Astrocyte of the cerebellum (primary cell): ENCODE results near the gene NXNL1.

Source experiments
- DNase-seq: peaks from one replicate; pipeline ENCODE4 v3.0.0-alpha.2; 2011; ENCODE audit warnings: low read depth
- H3K4me3 ChIP-seq: 2 replicates; pipeline ENCODE4 v1.5.1; 2011; ENCODE audit warnings: mild to moderate bottlenecking, low read depth, low read length, moderate library complexity
- in situ Hi-C: cut with HindIII; loops from 2 replicates; pipeline ENCODE4 v1.10.0; 2017; ENCODE audit warnings: low sequenced_read_pairs
- TF ChIP-seq, protein P1 (sequence below): IDR thresholded peaks from 2 replicates; pipeline ENCODE4 v1.5.1; 2012; ENCODE audit warnings: low read length, low read depth, moderate library complexity, mild to moderate bottlenecking; ENCODE audit errors: missing control alignments

NXNL1 gene

DNA sequence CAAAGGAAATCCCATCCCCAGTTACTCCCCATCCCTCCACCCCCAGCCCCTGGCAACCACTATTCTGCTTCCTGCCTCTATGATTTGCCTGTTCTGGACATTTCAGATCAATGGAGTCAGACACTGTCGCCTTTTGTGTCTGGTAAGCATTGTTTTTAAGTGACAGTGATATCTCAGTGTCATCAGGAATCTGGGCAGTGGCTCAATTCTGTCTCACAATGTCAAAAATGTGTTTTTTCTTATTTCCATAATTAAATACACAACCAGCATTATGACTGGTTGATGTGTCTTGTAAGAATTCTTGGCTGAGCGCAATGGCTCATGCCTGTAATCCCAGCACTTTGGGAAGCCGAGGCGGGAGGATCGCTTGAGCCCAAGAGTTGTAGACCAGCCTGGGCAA is 30.6 kb upstream of the NXNL1 start:
- in situ Hi-C loops, result no loop called here
- TF ChIP-seq, protein P1, sequence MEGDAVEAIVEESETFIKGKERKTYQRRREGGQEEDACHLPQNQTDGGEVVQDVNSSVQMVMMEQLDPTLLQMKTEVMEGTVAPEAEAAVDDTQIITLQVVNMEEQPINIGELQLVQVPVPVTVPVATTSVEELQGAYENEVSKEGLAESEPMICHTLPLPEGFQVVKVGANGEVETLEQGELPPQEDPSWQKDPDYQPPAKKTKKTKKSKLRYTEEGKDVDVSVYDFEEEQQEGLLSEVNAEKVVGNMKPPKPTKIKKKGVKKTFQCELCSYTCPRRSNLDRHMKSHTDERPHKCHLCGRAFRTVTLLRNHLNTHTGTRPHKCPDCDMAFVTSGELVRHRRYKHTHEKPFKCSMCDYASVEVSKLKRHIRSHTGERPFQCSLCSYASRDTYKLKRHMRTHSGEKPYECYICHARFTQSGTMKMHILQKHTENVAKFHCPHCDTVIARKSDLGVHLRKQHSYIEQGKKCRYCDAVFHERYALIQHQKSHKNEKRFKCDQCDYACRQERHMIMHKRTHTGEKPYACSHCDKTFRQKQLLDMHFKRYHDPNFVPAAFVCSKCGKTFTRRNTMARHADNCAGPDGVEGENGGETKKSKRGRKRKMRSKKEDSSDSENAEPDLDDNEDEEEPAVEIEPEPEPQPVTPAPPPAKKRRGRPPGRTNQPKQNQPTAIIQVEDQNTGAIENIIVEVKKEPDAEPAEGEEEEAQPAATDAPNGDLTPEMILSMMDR, result no peak
- DNase-seq, result no peak
- H3K4me3 ChIP-seq, result no peak overlapping the region

- in situ Hi-C loops, result no loop called here
- no peak for DNase-seq
These were observed 29.7 kb upstream of the NXNL1 start for GRCh38 chr19:17490411-17490810.

DNA sequence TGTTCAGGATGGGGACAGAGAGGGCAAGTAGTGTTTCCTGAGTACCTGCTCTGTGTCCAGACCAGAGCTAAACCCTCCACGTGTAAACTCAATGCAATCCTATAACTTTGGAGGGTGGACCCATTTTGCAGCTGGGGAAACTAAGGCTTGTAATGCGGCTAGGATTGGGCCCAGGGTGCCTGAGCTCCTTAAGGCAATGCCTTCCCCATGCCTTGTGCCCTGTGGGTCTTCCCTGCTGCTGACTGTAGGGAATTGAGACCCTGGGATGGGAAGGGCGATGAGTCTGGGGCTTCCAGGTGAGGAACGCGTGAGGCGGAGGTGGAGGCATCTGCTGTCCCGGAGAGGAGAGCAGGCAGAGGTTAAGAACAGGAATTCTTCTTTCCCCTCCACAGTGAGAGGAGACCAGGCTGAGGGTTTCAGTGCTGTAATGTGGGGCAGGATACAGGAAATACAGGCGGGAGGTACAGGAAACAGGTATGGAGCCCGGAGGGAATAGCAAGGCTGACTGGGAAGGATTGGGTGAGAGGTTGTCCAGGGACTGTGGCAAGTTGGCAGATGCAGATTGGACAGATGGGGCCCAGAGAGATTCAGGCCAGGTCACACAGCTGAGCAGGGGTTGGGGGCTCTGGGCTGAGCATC is 28.8 kb upstream of the NXNL1 start:
- in situ Hi-C loops, result no loop called here
- no peak overlapping the region for H3K4me3 ChIP-seq
- no peak for DNase-seq
- TF ChIP-seq, protein P1, result no peak

More at GRCh38 chr19:17490411-17490810, 29.7 kb upstream of the NXNL1 start:
- TF ChIP-seq, protein P1, result no peak
- H3K4me3 ChIP-seq, result no peak overlapping the region

DNA sequence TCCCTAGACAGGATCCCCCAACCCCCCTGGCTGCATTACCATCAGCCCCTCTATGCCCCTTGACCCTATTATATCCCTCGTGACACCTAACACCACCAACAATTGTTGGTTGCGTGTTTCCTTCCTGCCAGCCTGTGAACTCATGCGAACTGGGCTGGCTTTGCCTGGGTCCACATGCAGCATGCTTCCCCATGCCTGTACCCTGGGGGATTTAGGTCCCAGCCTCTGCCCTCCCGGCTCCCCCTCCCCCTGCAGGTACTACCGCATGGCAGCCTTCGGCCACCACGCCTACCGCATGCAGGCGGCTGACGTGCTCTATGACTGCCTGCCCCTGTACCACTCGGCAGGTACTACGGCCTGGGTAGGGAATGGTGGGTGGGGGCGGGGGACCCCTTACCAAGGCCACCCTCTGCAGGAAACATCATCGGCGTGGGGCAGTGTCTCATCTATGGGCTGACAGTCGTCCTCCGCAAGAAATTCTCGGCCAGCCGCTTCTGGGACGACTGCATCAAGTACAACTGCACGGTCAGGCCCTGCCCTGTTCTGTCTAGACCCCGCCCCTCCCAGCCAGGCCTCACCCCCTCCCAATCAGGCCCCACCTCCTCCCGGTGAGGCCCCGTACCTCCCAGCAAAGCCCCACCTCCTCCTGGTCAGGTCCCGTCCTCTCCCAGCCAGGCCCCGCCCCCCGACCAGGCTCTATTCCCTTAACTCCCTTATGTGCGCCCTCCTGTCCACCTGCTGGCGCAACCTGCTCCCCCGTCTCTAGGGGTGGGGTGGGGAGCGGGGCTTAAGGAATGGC is 28.1 kb upstream of the NXNL1 start:
- TF ChIP-seq, protein P1, result no peak
- in situ Hi-C loops, result no loop called here
- no peak overlapping the region for H3K4me3 ChIP-seq
- no peak for DNase-seq

GRCh38 chr19:17487284-17488121 is 26.8 kb upstream of the NXNL1 start:
- in situ Hi-C loops, result no loop called here
- no peak overlapping the region for H3K4me3 ChIP-seq
- no peak for DNase-seq
- TF ChIP-seq, protein P1, result no peak

DNA sequence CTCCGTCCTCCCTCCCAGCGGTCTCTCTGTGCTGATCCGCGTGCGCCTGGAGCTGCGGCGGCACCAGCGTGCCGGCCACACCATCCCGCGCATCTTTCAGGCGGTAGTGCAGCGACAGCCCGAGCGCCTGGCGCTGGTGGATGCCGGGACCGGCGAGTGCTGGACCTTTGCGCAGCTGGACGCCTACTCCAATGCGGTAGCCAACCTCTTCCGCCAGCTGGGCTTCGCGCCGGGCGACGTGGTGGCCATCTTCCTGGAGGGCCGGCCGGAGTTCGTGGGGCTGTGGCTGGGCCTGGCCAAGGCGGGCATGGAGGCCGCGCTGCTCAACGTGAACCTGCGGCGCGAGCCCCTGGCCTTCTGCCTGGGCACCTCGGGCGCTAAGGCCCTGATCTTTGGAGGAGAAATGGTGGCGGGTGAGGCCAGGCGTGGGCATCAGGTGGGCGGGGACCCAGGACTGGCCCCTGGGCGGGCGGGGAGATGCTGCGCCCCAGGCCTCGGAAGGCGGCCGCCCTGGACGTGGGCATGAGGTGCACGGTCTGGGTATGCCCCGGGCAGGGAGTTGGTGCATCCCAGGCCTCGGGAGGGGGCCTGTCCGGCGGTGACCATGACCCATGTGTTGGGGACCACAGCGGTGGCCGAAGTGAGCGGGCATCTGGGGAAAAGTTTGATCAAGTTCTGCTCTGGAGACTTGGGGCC is 26.0 kb upstream of the NXNL1 start:
- in situ Hi-C loops, result no loop called here
- DNase-seq, result no peak
- TF ChIP-seq, protein P1, result no peak
- H3K4me3 ChIP-seq, result no peak overlapping the region
